RWPE2 (cell line): ENCODE results near the gene TARS1.

ENCODE experiments used
- ATAC-seq: fragments of 200-7000 bp; cut with Tn5 transposase; 3 replicates; pipeline ENCODE4 v1.9.1; 2021; ENCODE audit warnings: low read depth
- DNase-seq: peaks from one replicate; pipeline ENCODE4 v3.0.0-alpha.2; 2020; ENCODE audit warnings: low spot score
- H3K27ac ChIP-seq: fragments of 450-650 bp; 2 replicates; pipeline ENCODE4 v1.5.1; 2017; ENCODE audit warnings: mild to moderate bottlenecking; ENCODE audit not compliant: poor library complexity, severe bottlenecking
- H3K27me3 ChIP-seq: fragments of 250-450 bp; sonication (Bioruptor Pico); 2 replicates; pipeline ENCODE4 v1.5.1; 2021; ENCODE audit warnings: mild to moderate bottlenecking, moderate library complexity; ENCODE audit not compliant: insufficient read depth, poor library complexity, severe bottlenecking
- H3K36me3 ChIP-seq: fragments of 250-450 bp; sonication (Bioruptor Pico); 2 replicates; pipeline ENCODE4 v1.5.1; 2020; ENCODE audit warnings: low read depth, mild to moderate bottlenecking, moderate library complexity
- H3K4me1 ChIP-seq: fragments of 250-450 bp; sonication (Bioruptor Pico); 2 replicates; pipeline ENCODE4 v1.5.1; 2021; ENCODE audit warnings: mild to moderate bottlenecking, moderate library complexity; ENCODE audit not compliant: insufficient read depth, poor library complexity, severe bottlenecking
- H3K4me3 ChIP-seq: fragments of 250-450 bp; sonication (Bioruptor Pico); 2 replicates; pipeline ENCODE4 v1.5.1; 2021; ENCODE audit warnings: mild to moderate bottlenecking, moderate library complexity; ENCODE audit not compliant: severe bottlenecking
- H3K9me3 ChIP-seq: fragments of 250-450 bp; sonication (Bioruptor Pico); 2 replicates; pipeline ENCODE4 v1.5.1; 2021; ENCODE audit warnings: mild to moderate bottlenecking, moderate library complexity; ENCODE audit not compliant: severe bottlenecking
- CTCF ChIP-seq: fragments of 450-650 bp; IDR thresholded peaks from one replicate; pipeline ENCODE4 v1.5.1; 2017; ENCODE audit warnings: mild to moderate bottlenecking, moderate library complexity; ENCODE audit not compliant: poor library complexity, severe bottlenecking

The TARS1 gene

GRCh38 chr5:33444542-33444941 lies 3.8 kb downstream of the TARS1 start:
- no peak for ATAC-seq
- no peak for TF ChIP-seq CTCF
- DNase-seq = no peak
- H3K4me1 ChIP-seq = peaks cover 24% of the 10 kb centered on the region
- H3K36me3 ChIP-seq = peaks cover 78% of the 10 kb centered on the region
- no peak overlapping the region for H3K27ac ChIP-seq
- H3K4me3 ChIP-seq = no peak overlapping the region
- no peaks in the 10 kb centered on the region for H3K27me3 ChIP-seq
- no peaks in the 10 kb centered on the region for H3K9me3 ChIP-seq

- DNase-seq = no peak
- Histone ChIP-seq H3K27me3 (no peaks in the 10 kb centered on the region), H3K36me3 (peaks cover 90% of the 10 kb centered on the region), H3K9me3 (no peaks in the 10 kb centered on the region), H3K4me1 (peaks cover 24% of the 10 kb centered on the region), H3K27ac (no peak overlapping the region), H3K4me3 (no peak overlapping the region)
- ATAC-seq = no peak
- no peak for TF ChIP-seq CTCF
Measured at GRCh38 chr5:33445798-33446197, 5.0 kb downstream of the TARS1 start.

- Histone ChIP-seq H3K9me3 (no peaks in the 10 kb centered on the region), H3K4me1 (peaks cover 21% of the 10 kb centered on the region), H3K36me3 (peaks cover 99% of the 10 kb centered on the region), H3K27ac (no peak overlapping the region), H3K4me3 (no peak overlapping the region), H3K27me3 (no peaks in the 10 kb centered on the region)
- ATAC-seq (no peak), DNase-seq (no peak)
- TF ChIP-seq CTCF = no peak
Measured at GRCh38 chr5:33448118-33448517, 7.4 kb downstream of the TARS1 start.

GRCh38 chr5:33457126-33457525 lies 16.4 kb downstream of the TARS1 start:
- Histone ChIP-seq H3K36me3 (peaks cover 100% of the 10 kb centered on the region), H3K4me3 (no peak overlapping the region), H3K4me1 (no peaks in the 10 kb centered on the region), H3K27me3 (no peaks in the 10 kb centered on the region), H3K9me3 (no peaks in the 10 kb centered on the region), H3K27ac (no peak overlapping the region)
- no peak for ATAC-seq
- TF ChIP-seq CTCF = no peak
- DNase-seq = no peak

GRCh38 chr5:33457817-33458216 lies 17.1 kb downstream of the TARS1 start:
- Histone ChIP-seq H3K9me3 (no peaks in the 10 kb centered on the region), H3K27me3 (no peaks in the 10 kb centered on the region), H3K4me1 (no peaks in the 10 kb centered on the region), H3K27ac (no peak overlapping the region), H3K4me3 (no peak overlapping the region), H3K36me3 (peaks cover 100% of the 10 kb centered on the region)
- TF ChIP-seq CTCF = no peak
- ATAC-seq (no peak), DNase-seq (no peak)
